Ecto neural progenitor cell (in vitro differentiated cells): ENCODE data around the gene TSPO.

Experiments used
- DNase-seq: peaks from one replicate; pipeline ENCODE4 v3.0.0-alpha.2; 2018; ENCODE audit warnings: low spot score

The TSPO gene

GRCh38 chr22:43179146-43179910 is 28.0 kb downstream of the TSPO start:
- no peak for DNase-seq

- no peak for DNase-seq
Measured at GRCh38 chr22:43179911-43180195, 28.5 kb downstream of the TSPO start.

- DNase-seq: no peak
Measured at GRCh38 chr22:43180670-43181069, 29.3 kb downstream of the TSPO start.

GRCh38 chr22:43181321-43182076 is 30.1 kb downstream of the TSPO start:
- DNase-seq: no peak

GRCh38 chr22:43182118-43182517 is 30.8 kb downstream of the TSPO start:
- no peak for DNase-seq

- no peak for DNase-seq
Measured at GRCh38 chr22:43182726-43183125, 31.4 kb downstream of the TSPO start.

- DNase-seq: no peak
Measured at GRCh38 chr22:43183496-43184277, 32.3 kb downstream of the TSPO start.

- DNase-seq: peak; percentile 63
Measured at GRCh38 chr22:43185860-43186261, 34.5 kb downstream of the TSPO start.

GRCh38 chr22:43186272-43187170 is 35.2 kb downstream of the TSPO start, which contains the start of gene TTLL12:
Gene TTLL12 (minus strand): TSS chr22:43187134. CDS start chr22:43187069, 65 bp downstream.
- peak; percentile 84 for DNase-seq

- DNase-seq: peak; percentile 98
Measured at GRCh38 chr22:43187171-43188099, 36.1 kb downstream of the TSPO start.

- DNase-seq: no peak
Measured at GRCh38 chr22:43188829-43189545, 37.6 kb downstream of the TSPO start.

- DNase-seq: no peak
Measured at GRCh38 chr22:43191831-43192230, 40.5 kb downstream of the TSPO start.

GRCh38 chr22:43197271-43197941 is 46.0 kb downstream of the TSPO start:
- no peak for DNase-seq

- no peak for DNase-seq
Measured at GRCh38 chr22:43198126-43198525, 46.8 kb downstream of the TSPO start.

GRCh38 chr22:43198936-43199335 is 47.6 kb downstream of the TSPO start:
- DNase-seq: no peak

- no peak for DNase-seq
Measured at GRCh38 chr22:43199541-43199940, 48.2 kb downstream of the TSPO start.

GRCh38 chr22:43200031-43200430 is 48.7 kb downstream of the TSPO start:
- no peak for DNase-seq

- no peak for DNase-seq
Measured at GRCh38 chr22:43200555-43200954, 49.2 kb downstream of the TSPO start.

GRCh38 chr22:43201486-43202219 is 50.3 kb downstream of the TSPO start:
- DNase-seq: no peak
